Measurements from ENCODE around the gene TRIM54. TPM values are rescaled to one million over a fixed set of nuclear protein-coding genes. Genes with fewer than 3 reads are reported as not detected.

Gene TRIM54
- total RNA-seq, 1 donor = not detected

DNA sequence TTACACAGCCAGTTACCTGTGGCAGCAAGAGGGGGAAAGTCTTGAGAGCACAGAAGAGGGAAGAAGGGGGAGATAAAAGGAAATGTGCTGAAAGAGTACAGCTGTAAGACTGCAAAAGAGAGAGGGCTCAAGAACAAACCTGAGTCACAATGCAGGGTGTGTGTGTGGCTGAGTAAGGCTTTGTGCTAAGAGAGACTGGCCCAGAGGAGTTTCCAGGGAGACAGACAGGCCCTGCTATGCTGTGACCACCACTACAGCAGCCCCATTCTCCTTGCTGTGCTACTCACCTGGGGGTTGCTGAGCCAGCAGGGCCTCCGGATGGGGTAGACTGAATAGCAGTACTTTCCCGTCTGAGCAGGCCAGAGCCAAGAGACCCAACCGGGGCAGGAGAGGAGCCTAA, 53.1 kb downstream of the TRIM54 start:
- no peaks in the 10 kb centered on the region for H3K27me3 ChIP-seq (ENCODE audit: insufficient read depth, low read length)
- no peaks in the 10 kb centered on the region for H3K79me2 ChIP-seq (ENCODE audit: insufficient read depth, low read length)
- H4K20me1 ChIP-seq (ENCODE audit: insufficient read depth, low read length) = no peaks in the 10 kb centered on the region
- H3K4me1 ChIP-seq (ENCODE audit: insufficient read depth, low read length) = no peaks in the 10 kb centered on the region
- no peak overlapping the region for H3K27ac ChIP-seq (ENCODE audit: low read depth, low read length)
- no peak overlapping the region for H3K4me2 ChIP-seq (ENCODE audit: insufficient read depth, low read length)
- TF ChIP-seq, protein P1, sequence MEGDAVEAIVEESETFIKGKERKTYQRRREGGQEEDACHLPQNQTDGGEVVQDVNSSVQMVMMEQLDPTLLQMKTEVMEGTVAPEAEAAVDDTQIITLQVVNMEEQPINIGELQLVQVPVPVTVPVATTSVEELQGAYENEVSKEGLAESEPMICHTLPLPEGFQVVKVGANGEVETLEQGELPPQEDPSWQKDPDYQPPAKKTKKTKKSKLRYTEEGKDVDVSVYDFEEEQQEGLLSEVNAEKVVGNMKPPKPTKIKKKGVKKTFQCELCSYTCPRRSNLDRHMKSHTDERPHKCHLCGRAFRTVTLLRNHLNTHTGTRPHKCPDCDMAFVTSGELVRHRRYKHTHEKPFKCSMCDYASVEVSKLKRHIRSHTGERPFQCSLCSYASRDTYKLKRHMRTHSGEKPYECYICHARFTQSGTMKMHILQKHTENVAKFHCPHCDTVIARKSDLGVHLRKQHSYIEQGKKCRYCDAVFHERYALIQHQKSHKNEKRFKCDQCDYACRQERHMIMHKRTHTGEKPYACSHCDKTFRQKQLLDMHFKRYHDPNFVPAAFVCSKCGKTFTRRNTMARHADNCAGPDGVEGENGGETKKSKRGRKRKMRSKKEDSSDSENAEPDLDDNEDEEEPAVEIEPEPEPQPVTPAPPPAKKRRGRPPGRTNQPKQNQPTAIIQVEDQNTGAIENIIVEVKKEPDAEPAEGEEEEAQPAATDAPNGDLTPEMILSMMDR (IDR thresholded peaks at IDR 0.05; ENCODE audit: extremely low read depth, low read depth, low read length) = no peak
- peaks cover 56% of the 10 kb centered on the region for H3K36me3 ChIP-seq (ENCODE audit: insufficient read depth, low read length)
- no peak overlapping the region for H2AFZ ChIP-seq (ENCODE audit: low read length)
- DNase-seq (ENCODE audit: insufficient read length, low spot score, missing footprints) = no peak
- no peaks in the 10 kb centered on the region for H3K9me3 ChIP-seq (ENCODE audit: low read depth, low read length)
- no peak overlapping the region for H3K4me3 ChIP-seq (ENCODE audit: insufficient read depth, low read length)

DNA sequence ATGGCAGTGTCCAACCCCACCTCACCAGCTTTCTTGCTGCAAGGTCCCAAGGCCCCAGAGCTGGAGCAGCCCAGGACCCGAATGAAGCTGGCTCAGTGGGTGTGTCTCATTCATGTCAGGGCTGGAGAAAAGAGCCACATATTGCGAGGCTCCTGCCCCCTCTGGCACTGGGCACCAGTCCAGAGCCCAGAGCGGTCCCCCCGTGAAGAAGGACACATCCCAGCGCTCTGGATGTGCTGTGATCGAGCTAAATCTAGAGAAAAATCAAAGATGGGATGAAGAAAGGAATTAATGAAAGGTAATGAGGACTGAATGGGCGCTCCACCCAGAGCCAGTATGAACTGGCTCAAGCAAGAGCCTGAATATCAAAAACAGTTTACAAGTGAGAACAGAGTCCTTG, 53.9 kb downstream of the TRIM54 start:
- peaks cover 52% of the 10 kb centered on the region for H3K36me3 ChIP-seq (ENCODE audit: insufficient read depth, low read length)
- no peak overlapping the region for H3K4me2 ChIP-seq (ENCODE audit: insufficient read depth, low read length)
- no peaks in the 10 kb centered on the region for H4K20me1 ChIP-seq (ENCODE audit: insufficient read depth, low read length)
- H3K79me2 ChIP-seq (ENCODE audit: insufficient read depth, low read length) = no peaks in the 10 kb centered on the region
- H3K4me1 ChIP-seq (ENCODE audit: insufficient read depth, low read length) = no peaks in the 10 kb centered on the region
- peak; percentile 86 for DNase-seq (ENCODE audit: insufficient read length, low spot score, missing footprints)
- H3K9me3 ChIP-seq (ENCODE audit: low read depth, low read length) = no peaks in the 10 kb centered on the region
- H3K27me3 ChIP-seq (ENCODE audit: insufficient read depth, low read length) = no peaks in the 10 kb centered on the region
- no peak overlapping the region for H2AFZ ChIP-seq (ENCODE audit: low read length)
- H3K4me3 ChIP-seq (ENCODE audit: insufficient read depth, low read length) = no peak overlapping the region
- TF ChIP-seq, protein P1 (IDR thresholded peaks at IDR 0.05; ENCODE audit: extremely low read depth, low read depth, low read length) = no peak
- no peak overlapping the region for H3K27ac ChIP-seq (ENCODE audit: low read depth, low read length)

DNA sequence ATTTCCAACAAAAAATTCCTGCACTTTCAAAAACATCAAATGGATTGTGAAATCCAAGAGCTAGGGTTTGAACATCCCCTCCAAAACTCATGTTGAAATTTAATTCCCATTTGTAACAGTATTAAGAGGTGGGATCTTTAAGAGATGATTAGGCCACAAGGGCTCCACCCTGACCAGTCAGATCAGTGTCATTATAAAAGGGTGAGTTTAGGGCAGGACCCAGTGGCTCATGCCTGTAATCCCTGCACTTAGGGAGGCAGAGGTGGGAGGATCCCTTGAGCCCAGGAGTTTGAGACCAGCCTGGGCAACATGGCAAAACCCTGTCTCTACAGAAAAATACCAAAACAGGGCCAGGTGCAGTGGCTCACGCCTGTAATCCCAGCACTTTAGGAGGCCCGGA, 65.4 kb downstream of the TRIM54 start:
- peaks cover 14% of the 10 kb centered on the region for H4K20me1 ChIP-seq (ENCODE audit: insufficient read depth, low read length)
- H3K4me2 ChIP-seq (ENCODE audit: insufficient read depth, low read length) = no peak overlapping the region
- H3K27ac ChIP-seq (ENCODE audit: low read depth, low read length) = no peak overlapping the region
- no peak overlapping the region for H2AFZ ChIP-seq (ENCODE audit: low read length)
- H3K4me1 ChIP-seq (ENCODE audit: insufficient read depth, low read length) = no peaks in the 10 kb centered on the region
- H3K36me3 ChIP-seq (ENCODE audit: insufficient read depth, low read length) = no peaks in the 10 kb centered on the region
- no peak for DNase-seq (ENCODE audit: insufficient read length, low spot score, missing footprints)
- peaks cover 75% of the 10 kb centered on the region for H3K79me2 ChIP-seq (ENCODE audit: insufficient read depth, low read length)
- H3K4me3 ChIP-seq (ENCODE audit: insufficient read depth, low read length) = no peak overlapping the region
- H3K9me3 ChIP-seq (ENCODE audit: low read depth, low read length) = no peaks in the 10 kb centered on the region
- H3K27me3 ChIP-seq (ENCODE audit: insufficient read depth, low read length) = no peaks in the 10 kb centered on the region
- TF ChIP-seq, protein P1 (IDR thresholded peaks at IDR 0.05; ENCODE audit: extremely low read depth, low read depth, low read length) = no peak

DNA sequence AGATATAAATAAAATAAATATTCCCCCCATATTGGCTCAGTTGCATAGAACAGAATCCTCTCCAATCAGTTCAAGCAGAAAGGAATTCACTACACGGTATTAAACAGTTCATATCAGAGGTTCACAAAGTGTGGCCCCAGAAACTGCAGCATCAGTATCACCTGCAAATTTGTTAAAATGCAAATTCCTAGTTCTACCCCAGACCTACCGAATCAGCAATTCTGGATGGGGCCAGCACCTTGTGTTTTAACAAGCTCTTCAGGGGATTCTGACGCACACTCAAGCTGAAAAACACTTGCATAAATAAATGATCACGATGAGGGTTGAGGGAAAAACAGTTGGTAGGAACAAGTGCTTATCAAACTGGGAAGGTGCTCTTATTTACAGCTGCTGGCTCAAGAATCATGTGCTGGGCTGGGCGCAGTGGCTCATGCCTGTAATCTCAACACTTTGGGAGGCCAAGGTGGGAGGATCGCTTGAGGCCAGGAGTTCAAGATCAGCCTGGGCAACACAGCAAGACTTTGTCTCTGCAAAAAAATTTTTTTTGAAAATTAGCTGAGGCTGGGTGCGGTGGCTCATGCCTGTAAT, 68.0 kb downstream of the TRIM54 start:
- peaks cover 9% of the 10 kb centered on the region for H3K4me1 ChIP-seq (ENCODE audit: insufficient read depth, low read length)
- TF ChIP-seq, protein P1 (IDR thresholded peaks at IDR 0.05; ENCODE audit: extremely low read depth, low read depth, low read length) = no peak
- H3K27ac ChIP-seq (ENCODE audit: low read depth, low read length) = no peak overlapping the region
- H3K4me3 ChIP-seq (ENCODE audit: insufficient read depth, low read length) = no peak overlapping the region
- H2AFZ ChIP-seq (ENCODE audit: low read length) = no peak overlapping the region
- H3K79me2 ChIP-seq (ENCODE audit: insufficient read depth, low read length) = peaks cover 85% of the 10 kb centered on the region
- H4K20me1 ChIP-seq (ENCODE audit: insufficient read depth, low read length) = peaks cover 16% of the 10 kb centered on the region
- H3K4me2 ChIP-seq (ENCODE audit: insufficient read depth, low read length) = no peak overlapping the region
- DNase-seq (ENCODE audit: insufficient read length, low spot score, missing footprints) = no peak
- no peaks in the 10 kb centered on the region for H3K9me3 ChIP-seq (ENCODE audit: low read depth, low read length)
- no peaks in the 10 kb centered on the region for H3K27me3 ChIP-seq (ENCODE audit: insufficient read depth, low read length)
- H3K36me3 ChIP-seq (ENCODE audit: insufficient read depth, low read length) = no peaks in the 10 kb centered on the region
